ENCODE data around the gene MPPED1.

The MPPED1 gene

GRCh38 chr22:43479301-43479950 lies 67.6 kb downstream of the MPPED1 start:
- no peak for DNase-seq

- no peak for DNase-seq
Measured at GRCh38 chr22:43479962-43480361, 68.1 kb downstream of the MPPED1 start.

- DNase-seq, result peak; percentile 13
Measured at GRCh38 chr22:43481568-43482317, 69.9 kb downstream of the MPPED1 start.

- no peak for DNase-seq
Measured at GRCh38 chr22:43482318-43482625, 70.5 kb downstream of the MPPED1 start.

- no peak for DNase-seq
Measured at GRCh38 chr22:43483266-43483665, 71.5 kb downstream of the MPPED1 start.

- DNase-seq, result no peak
Measured at GRCh38 chr22:43483669-43484068, 71.9 kb downstream of the MPPED1 start.

GRCh38 chr22:43484227-43484626 lies 72.4 kb downstream of the MPPED1 start:
- DNase-seq, result no peak

- DNase-seq, result no peak
Measured at GRCh38 chr22:43485502-43486089, 73.8 kb downstream of the MPPED1 start.

- no peak for DNase-seq
Measured at GRCh38 chr22:43487311-43488030, 75.7 kb downstream of the MPPED1 start.

GRCh38 chr22:43488031-43488866 lies 76.4 kb downstream of the MPPED1 start:
- DNase-seq, result no peak

- no peak for DNase-seq
Measured at GRCh38 chr22:43488937-43489336, 77.1 kb downstream of the MPPED1 start.

- DNase-seq, result no peak
Measured at GRCh38 chr22:43490311-43490710, 78.5 kb downstream of the MPPED1 start.

GRCh38 chr22:43491177-43491576 lies 79.4 kb downstream of the MPPED1 start:
- DNase-seq, result no peak

- DNase-seq, result no peak
Measured at GRCh38 chr22:43491737-43492136, 79.9 kb downstream of the MPPED1 start.

GRCh38 chr22:43493297-43493696 lies 81.5 kb downstream of the MPPED1 start:
- DNase-seq, result no peak

GRCh38 chr22:43497956-43498855 lies 86.4 kb downstream of the MPPED1 start:
- no peak for DNase-seq

GRCh38 chr22:43498856-43499253 lies 87.0 kb downstream of the MPPED1 start:
- DNase-seq, result no peak

- no peak for DNase-seq
Measured at GRCh38 chr22:43500792-43501785, 89.3 kb downstream of the MPPED1 start.

GRCh38 chr22:43501878-43502277 lies 90.1 kb downstream of the MPPED1 start:
- DNase-seq, result no peak

GRCh38 chr22:43502306-43502874 lies 90.6 kb downstream of the MPPED1 start:
- no peak for DNase-seq

All from NCI-H345 (cell line).